ENCODE data around the gene ZFP36.

ZFP36 gene

DNA sequence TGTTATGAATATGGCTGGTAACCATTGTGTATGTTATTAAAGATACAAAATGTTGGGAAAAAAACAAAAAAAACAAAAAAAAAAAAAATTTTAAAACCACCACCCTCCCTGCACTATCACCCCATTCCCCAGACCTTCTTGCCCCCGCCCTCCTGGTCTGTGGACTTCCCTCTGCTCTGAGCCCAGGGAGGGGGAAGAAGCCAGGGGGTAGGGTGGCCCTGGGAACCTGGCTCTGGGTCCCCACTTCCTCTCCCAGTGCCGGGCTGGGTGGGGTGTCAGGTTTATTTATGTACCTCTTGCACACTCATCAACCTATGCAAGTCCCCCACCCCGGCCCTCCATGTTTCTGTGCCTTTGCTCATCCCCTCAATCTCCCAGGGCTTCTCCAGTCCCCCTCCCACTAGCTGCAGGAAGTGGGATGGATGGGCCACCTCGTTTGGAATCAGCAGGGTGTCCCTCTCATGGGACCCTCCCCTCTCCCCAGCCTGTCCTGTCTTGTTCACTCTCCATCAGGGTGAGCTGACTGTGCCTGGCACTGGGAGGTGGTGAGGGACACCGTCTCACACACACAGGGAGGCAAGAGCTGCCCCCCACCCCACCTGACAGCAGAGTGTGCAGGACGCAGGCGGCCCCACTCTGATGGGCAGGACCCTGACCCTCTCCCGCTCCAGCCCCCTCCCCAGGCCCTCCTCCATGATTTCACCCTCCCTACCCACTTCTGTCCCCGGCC is 21.6 kb upstream of the ZFP36 start:
- no peak for DNase-seq

DNA sequence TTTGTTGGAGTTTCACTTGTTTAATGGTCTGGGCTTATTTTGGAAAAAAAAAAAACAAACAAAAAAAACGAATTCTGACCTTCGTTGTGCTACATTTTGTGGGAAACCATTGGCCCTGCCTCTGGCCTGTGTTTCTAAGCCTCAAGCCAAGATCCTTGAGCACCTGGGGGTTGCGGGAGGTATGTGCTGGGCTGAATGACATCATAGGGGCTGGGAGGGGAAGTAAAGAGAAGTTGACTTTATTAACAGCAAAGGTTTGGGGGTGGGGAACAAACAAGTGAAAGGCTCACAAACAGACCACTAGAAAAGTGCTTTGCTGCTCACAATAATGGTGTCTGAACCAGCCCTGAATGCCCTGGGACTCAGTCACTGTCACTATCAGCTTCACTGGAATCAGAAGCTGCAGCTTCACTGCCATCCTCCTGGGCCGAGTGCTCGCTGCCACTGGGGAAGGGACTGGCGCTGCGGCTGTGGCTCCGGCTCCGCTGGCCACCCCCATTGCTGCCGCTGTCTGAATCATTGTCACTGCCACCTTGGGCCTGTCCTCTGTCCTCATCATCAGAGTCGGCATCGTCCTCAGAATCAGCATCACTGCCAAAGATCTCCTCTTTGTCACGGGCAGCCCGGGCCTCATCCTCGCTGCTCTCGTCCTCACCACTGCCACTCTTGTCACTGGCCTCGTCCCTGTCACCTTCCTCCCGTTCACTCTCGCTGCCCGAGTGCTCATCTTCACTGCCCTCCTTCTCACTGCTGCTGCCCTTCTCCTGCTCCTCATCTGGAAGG is 20.8 kb upstream of the ZFP36 start:
- no peak for DNase-seq

DNA sequence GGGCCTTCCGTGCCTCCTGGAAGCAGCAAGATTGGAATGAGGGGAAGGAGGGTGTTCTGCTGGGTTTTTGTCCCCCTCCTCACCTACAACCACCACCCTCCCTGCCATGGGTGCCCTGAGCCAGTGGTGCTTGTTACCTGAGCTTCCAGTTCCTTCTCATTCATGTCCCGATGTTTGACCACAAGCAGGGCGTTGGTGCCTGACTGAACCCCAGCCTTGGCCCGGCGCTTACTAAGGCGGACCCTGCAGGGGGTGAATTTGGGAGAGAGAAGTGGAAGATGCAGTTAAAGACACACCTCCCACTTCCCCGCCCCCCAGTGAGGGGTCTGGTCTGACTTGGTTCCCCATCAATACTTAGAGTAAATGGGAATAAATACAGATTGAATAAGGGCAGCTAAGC is 20.1 kb upstream of the ZFP36 start:
- no peak for DNase-seq

GRCh38 chr19:39388657-39389056 is 18.0 kb upstream of the ZFP36 start:
- no peak for DNase-seq

DNA sequence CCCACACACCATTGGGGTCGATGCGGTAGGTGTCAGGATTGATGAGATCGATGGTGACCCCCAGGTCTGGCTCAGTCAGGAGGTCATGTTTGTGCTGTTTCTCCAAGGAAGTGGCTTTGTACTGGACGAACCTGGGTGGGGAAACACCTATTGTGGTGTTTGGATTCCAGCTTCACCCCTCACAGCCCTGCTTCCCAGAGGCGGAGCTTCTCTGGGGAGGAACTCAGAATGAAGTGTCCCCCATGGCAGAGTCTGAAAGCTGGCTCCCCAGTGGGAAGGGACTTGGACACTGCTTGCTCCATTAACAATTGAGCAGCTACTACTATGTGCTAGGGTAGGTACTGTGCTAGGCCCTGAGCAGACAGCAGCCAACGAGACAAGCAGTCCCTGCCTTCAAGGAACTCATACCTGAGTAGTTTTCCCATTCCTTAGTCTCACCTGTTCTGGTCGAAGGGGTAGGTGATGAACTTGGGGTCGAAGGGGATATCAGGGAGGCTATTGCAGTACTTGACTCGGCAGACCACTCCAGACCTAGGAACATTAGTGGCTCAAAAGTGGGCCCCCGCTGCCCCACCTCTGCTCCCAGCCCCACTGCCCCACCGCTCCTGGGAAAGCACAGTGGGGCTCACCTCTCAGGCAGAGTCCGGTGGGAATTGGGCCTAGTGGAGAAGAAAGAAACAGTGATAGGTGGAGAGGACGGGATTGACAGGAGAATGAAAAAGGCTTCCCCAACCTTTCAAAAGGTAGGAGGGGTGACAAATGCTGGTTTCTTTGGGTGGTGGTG is 16.8 kb upstream of the ZFP36 start:
- DNase-seq = no peak

GRCh38 chr19:39390451-39390750 is 16.2 kb upstream of the ZFP36 start:
- no peak for DNase-seq

GRCh38 chr19:39390751-39391437 is 15.8 kb upstream of the ZFP36 start, which contains the start of the genes MED29 and PAF1:
Gene MED29, plus strand, starts transcription at chr19:39391378. Its CDS starts 45 bp downstream, at chr19:39391423.
Gene PAF1, minus strand, starts transcription at chr19:39391106. Its CDS starts 242 bp downstream, at chr19:39390864.
- peak; percentile 97 to 100 for DNase-seq

DNA sequence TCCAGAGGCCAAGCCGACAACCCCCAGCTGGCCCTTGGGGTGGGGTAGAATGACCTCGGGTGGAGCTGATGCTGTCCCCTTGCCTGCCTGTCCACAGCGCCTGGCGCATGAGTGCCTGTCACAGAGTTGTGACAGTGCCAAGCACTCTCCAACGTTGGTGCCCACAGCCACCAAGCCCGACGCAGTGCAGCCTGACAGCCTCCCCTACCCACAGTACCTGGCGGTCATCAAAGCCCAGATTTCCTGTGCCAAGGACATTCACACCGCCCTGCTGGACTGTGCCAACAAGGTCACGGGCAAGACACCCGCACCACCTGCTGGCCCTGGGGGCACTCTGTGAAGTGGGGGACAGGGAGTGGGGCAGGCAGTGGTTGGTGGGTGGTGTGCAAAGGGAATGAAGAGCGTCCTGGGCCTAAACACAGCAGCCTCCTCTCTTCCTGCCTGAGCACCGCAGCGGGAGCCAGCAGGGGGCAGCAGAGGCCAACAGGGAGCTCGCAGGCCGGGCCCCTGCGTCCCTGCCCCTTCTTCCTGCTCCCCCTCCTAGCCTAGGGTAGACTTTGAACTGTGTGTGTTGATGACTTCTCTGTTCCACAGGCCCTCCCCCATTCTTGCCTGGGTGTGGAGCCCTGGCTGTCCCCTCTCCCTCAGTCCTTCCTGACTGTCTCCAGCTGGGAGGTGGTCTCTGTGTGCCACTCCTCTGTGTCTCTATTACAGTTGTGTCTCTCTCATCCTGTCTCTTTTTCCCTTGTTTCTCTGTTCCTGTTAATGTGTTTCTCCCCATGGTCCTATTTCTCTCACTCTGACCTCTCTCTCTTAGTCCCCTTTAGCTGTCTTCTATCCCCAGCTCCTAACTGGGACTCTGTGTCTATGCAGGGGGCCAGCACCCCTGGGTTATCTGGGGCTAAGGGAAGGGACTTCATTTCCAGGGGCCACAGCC is 9.0 kb upstream of the ZFP36 start:
- DNase-seq = peak; percentile 18 to 43

DNA sequence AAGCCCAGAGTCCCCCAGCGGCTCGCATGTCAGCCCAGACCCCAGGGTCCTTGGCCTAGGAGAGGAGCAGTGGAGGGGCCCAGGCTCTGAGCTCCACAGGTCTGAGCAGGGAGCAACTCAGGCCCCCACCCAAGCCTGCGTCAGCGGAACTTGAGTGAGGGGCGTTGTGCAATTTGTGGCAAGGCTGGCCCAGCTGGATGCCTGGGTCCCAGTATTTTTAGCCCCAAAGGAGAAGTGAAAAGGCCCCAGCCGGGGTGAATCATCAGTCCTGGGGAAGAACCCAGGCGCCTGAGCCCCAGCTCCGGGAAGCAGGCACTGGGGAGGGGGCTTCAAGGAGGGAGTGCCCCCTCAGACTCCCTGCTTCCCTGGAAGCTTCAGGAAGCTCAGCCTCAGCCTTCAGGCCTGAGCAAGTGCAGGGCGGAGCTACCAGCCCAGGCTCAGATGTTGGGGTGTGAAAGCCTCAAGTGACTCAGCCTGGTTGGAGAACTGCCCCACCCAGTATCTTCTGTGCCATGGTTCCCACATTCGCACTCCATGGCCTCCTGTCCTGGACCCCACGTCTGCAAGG is 8.3 kb upstream of the ZFP36 start:
- no peak for DNase-seq

GRCh38 chr19:39399668-39400050 is 7.0 kb upstream of the ZFP36 start:
- DNase-seq = no peak

DNA sequence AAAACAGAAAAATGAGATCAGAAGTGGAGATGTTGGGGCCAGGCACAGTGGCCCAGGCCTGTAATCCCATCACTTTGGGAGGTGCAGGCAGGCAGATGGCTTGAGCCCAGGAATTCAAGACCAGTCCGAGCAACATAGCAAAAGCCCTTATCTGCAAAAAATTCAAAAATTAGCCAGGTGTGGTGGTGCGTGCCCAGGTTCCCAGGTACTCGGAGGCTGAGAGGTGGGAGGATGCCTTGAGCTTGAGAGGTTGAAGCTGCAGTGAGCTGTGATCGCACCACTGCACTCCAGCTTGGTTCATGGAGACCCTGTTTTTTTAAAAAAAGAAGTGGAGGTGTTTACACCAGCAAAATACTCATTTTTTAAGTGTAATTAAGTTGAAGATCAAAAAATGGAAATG is 6.6 kb upstream of the ZFP36 start:
- DNase-seq = no peak

DNA sequence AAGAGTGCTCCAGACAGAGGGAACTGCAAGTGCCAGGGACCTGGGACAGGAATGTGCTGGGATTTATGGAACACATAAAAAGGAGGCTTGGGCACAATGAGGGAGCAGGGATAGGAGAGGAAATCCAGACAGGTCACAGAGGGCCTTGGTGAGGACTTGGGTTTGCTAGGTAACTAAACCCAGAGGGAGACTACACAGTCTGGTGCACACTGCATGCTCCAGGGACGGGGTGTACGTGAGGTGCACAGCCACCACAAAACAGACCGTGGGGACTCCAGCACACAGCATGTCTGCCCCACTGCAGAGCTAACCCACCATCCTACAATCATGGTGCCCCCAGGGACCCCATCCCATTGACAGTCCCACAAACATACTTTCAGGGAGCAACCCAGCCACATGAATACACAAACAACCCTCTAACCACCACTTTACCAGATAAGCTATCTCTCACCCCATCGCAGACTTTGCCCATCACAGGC is 5.5 kb upstream of the ZFP36 start:
- no peak for DNase-seq

DNA sequence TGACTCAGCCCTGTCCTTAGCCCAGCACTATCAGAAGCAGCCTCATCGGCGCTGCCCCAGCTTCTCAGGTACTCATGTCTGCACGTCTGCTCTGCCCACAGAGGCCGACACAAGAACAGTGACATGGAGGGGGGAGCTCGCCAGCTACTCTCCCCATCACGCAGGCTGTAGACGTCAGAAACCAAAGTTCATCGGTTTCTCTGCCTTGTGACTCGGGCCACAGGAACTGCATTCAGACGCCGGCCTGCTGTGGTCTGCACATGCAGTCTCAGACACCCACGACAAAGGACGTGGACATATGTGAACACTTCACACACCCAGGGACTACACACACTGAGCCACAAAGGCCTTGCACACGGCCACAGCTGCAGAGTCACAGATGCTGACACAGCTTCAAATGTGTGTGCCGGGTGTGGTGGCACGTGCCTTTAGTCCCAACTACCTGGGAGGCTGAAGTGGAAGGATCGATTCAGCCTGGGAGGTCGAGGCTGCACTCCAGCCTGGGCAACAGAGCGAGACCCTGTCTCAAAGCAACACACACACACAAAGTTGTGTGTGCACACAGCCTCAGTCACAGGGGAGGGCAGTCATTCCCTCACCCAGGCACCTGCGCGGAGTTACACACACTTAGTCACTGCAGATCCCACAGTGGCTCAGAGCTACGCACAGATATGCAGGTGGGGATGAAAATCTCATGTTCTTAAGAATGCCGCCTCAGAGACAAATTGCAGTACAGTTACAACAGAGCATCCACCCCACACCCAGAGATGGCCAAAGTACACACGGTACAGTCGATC is 4.9 kb upstream of the ZFP36 start:
- no peak for DNase-seq

GRCh38 chr19:39402346-39403300 is 4.0 kb upstream of the ZFP36 start:
- DNase-seq = peak; percentile 50 to 51

DNA sequence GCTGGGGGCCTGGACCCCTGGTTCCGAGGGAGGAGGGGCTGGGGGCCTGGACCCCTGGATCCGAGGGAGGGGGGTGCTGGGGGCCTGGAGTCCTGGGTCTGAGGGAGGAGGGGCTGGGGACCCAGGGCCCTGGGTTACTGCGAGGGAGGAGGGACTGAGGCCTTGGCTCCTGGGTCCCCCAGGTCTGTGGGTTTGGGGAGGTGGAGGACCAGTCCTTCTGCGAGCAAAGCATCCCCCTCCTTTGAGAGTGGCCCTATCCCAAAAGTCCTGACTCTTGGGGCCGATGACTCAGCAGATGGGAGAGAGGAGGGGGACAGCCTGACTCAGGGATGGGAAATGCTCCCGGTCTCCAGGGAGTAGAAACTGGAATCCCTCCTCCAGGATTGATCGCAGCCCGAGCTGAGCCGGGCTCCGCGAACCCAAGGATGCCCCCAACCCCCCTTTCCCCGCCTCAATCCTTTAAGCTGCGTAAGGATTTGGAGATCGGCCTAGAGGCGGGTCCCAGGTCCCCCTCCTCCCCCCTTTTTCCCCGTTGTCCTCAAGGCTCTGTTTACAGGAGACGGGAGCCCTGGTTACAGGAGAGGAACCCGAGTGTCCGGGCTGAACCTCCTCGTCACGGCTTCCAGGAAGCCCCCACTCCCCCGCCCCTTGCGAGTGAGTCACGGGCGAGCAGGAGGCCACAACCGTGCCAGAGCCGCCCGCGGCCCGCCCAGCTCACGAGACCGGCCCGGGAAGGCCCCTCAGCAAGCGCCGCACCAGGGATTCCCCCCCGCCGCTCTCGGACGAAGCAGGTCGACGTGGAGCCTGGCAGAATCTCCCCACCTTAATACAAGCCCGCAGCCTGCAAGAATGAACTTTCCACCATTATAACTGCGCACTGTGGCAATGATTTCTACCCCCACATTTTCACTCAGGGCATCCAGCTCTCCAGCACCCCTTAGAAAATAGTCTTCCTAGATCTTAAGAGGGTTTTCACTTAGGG is 3.0 kb upstream of the ZFP36 start:
- peak in 1 of 2 experiments; percentile 12 for DNase-seq

GRCh38 chr19:39405261-39405957 is 1.2 kb upstream of the ZFP36 start:
- DNase-seq = no peak

GRCh38 chr19:39405958-39406655 is 540 bp upstream of the ZFP36 start:
- no peak for DNase-seq
